KMS-11 (cell line): ENCODE results near the gene MISP.
"Not testable (repeated sequence)": the region's sequence is repeated elsewhere in the genome, so short reads cannot be mapped to it uniquely, and the experiment has no call there.

Experiments used
- H2AFZ ChIP-seq: fragments of 200-600 bp; sonication (generic); 2 replicates; pipeline ENCODE4 v1.6.1; 2016; ENCODE audit warnings: antibody characterized with exemption, mixed run types, low read depth
- H3K27ac ChIP-seq: fragments of 200-600 bp; sonication (generic); 2 replicates; pipeline ENCODE4 v1.6.1; 2016; ENCODE audit warnings: mild to moderate bottlenecking, mixed run types
- H3K27me3 ChIP-seq: fragments of 200-600 bp; sonication (generic); 2 replicates; pipeline ENCODE4 v1.6.1; 2017; ENCODE audit warnings: mild to moderate bottlenecking, low read depth, mixed run types, moderate library complexity; ENCODE audit not compliant: insufficient read depth
- H3K36me3 ChIP-seq: fragments of 200-600 bp; sonication (generic); 2 replicates; pipeline ENCODE4 v1.6.1; 2017; ENCODE audit warnings: mild to moderate bottlenecking, mixed run types; ENCODE audit not compliant: insufficient read depth
- H3K4me1 ChIP-seq: fragments of 200-600 bp; sonication (generic); 2 replicates; pipeline ENCODE4 v1.6.1; 2016; ENCODE audit warnings: mild to moderate bottlenecking, low read depth, mixed run types; ENCODE audit not compliant: poor library complexity, severe bottlenecking
- H3K4me2 ChIP-seq: fragments of 200-600 bp; sonication (generic); 2 replicates; pipeline ENCODE4 v1.7.0; 2016; ENCODE audit warnings: mild to moderate bottlenecking, mixed run types
- H3K4me3 ChIP-seq: fragments of 200-600 bp; sonication (generic); IDR thresholded peaks from 2 replicates; pipeline ENCODE4 v1.6.1; 2017; ENCODE audit warnings: low read depth, low read length, mixed read lengths; ENCODE audit not compliant: insufficient read depth
- H3K79me2 ChIP-seq: fragments of 200-600 bp; sonication (generic); 2 replicates; pipeline ENCODE4 v1.6.1; 2016; ENCODE audit warnings: low read depth, mixed run types; ENCODE audit not compliant: insufficient read depth
- H3K9ac ChIP-seq: fragments of 200-600 bp; sonication (generic); 2 replicates; pipeline ENCODE4 v1.6.1; 2016; ENCODE audit warnings: mild to moderate bottlenecking, mixed run types
- H4K20me1 ChIP-seq: fragments of 200-600 bp; sonication (generic); 2 replicates; pipeline ENCODE4 v1.6.1; 2016; ENCODE audit warnings: mild to moderate bottlenecking, mixed run types; ENCODE audit not compliant: insufficient read depth
- TF ChIP-seq, protein P1 (sequence below): fragments of 200-600 bp; sonication (generic); conservative IDR thresholded peaks from 2 replicates; pipeline ENCODE4 v1.6.1; 2017; ENCODE audit warnings: low read depth, mild to moderate bottlenecking, antibody characterized with exemption, low read length, moderate library complexity, mixed read lengths

Gene MISP

DNA sequence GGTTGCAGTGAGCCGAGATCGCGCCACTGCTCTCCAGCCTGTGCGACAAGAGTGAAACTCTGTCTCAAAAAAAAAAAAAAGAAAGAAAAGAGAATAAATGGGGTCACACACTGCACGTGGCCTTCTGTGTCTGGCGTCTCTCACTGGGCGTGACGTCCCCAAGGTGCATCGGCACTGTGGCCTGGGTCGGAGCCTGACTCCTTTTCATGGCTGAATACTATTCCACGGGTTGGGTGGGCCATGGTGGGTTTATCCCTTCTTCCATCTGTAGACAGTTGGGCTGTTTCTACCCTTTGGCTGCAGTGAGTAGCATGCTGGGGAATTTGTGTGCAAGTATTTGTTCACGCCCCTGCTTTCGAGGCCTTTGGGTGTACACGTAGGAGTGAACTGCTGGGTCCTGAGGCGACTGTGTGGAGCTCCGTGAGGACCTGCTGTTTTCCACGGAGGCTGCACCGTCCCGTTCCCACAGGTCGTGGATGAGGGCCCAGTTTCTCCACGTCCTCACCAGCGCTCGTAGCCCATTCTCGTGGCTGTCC lies 8.3 kb upstream of the MISP start:
- no peaks in the 10 kb centered on the region for H4K20me1 ChIP-seq
- TF ChIP-seq, protein P1, sequence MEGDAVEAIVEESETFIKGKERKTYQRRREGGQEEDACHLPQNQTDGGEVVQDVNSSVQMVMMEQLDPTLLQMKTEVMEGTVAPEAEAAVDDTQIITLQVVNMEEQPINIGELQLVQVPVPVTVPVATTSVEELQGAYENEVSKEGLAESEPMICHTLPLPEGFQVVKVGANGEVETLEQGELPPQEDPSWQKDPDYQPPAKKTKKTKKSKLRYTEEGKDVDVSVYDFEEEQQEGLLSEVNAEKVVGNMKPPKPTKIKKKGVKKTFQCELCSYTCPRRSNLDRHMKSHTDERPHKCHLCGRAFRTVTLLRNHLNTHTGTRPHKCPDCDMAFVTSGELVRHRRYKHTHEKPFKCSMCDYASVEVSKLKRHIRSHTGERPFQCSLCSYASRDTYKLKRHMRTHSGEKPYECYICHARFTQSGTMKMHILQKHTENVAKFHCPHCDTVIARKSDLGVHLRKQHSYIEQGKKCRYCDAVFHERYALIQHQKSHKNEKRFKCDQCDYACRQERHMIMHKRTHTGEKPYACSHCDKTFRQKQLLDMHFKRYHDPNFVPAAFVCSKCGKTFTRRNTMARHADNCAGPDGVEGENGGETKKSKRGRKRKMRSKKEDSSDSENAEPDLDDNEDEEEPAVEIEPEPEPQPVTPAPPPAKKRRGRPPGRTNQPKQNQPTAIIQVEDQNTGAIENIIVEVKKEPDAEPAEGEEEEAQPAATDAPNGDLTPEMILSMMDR: no peak
- no peak overlapping the region for H3K27ac ChIP-seq
- H3K36me3 ChIP-seq: no peaks in the 10 kb centered on the region
- no peak overlapping the region for H3K4me3 ChIP-seq
- H3K9ac ChIP-seq: no peak overlapping the region
- peaks cover 77% of the 10 kb centered on the region for H3K27me3 ChIP-seq
- no peak overlapping the region for H2AFZ ChIP-seq
- no peaks in the 10 kb centered on the region for H3K4me1 ChIP-seq
- H3K4me2 ChIP-seq: no peak overlapping the region
- no peaks in the 10 kb centered on the region for H3K79me2 ChIP-seq

DNA sequence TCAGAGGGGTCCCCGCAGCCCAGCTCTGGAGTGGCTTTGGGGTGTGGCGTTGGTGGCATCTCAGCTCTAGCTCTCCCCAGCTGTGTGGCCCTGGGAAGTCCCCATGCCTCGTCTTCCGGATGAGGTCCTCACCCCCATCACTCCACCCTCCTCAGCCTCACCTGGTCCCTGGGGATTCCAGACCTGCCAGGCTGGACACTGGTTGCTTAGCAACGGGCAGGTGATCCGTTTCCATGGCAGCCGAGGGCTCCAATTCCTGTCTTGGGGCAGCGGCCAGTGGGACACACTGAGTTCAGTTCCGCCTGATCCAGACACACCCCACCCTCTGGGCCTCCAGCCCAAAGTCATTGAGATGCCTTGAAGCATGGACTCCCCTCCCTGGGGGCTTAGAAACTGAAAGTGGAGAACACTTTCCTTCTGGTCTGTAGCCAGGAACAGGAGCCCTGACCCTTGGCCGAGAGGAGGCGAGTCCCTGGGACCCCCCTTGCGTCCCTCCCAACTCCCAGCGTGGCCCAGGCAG lies 7.7 kb upstream of the MISP start:
- Histone ChIP-seq H3K27ac (no peak overlapping the region), H4K20me1 (no peaks in the 10 kb centered on the region), H3K4me1 (no peaks in the 10 kb centered on the region), H3K4me3 (no peak overlapping the region), H3K79me2 (no peaks in the 10 kb centered on the region), H3K27me3 (peaks cover 78% of the 10 kb centered on the region), H3K9ac (no peak overlapping the region), H2AFZ (no peak overlapping the region), H3K4me2 (no peak overlapping the region), H3K36me3 (no peaks in the 10 kb centered on the region)
- TF ChIP-seq, protein P1: no peak

DNA sequence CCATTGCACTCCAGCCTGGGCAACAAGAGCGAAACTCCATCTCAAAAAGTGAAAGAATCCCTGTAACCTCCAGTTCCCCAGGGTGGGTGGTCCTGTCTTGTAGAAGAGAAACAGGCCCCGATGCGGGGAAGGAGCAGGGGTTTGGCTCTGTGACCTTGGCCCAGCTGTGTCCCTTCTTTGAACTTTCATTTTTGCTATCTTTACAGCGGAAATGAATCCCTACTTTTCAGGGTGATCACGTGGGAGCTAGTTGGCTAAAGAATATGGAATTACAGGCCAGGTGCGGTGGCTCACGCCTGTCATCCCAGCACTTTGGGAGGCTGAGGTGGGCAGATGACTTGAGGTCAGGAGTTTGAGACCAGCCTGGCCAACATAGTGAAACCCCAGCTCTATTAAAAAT lies 5.8 kb upstream of the MISP start:
- not testable (repeated sequence) for H3K4me2 ChIP-seq, H3K79me2 ChIP-seq, H2AFZ ChIP-seq, H3K4me3 ChIP-seq, H3K36me3 ChIP-seq, H3K9ac ChIP-seq, H4K20me1 ChIP-seq, H3K4me1 ChIP-seq, H3K27ac ChIP-seq
- peaks cover 79% of the 10 kb centered on the region for H3K27me3 ChIP-seq

DNA sequence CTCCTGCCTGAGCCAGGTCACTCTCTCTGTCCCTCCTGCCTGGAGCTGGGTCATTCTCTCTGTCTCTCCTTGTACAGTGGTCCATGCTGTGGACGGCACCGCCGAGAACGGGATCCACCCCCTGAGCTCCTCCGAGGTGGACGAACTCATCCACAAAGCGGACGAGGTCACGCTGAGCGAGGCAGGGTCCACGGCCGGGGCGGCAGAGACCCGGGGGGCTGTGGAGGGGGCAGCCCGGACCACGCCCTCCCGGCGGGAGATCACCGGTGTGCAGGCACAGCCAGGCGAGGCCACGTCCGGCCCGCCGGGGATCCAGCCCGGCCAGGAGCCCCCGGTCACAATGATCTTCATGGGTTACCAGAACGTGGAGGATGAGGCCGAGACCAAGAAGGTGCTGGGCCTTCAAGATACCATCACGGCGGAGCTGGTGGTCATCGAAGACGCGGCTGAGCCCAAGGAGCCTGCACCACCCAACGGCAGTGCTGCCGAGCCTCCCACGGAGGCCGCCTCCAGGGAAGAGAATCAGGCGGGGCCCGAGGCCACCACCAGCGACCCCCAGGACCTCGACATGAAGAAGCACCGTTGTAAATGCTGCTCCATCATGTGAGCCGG lies 4.6 kb upstream of the MISP start:
- Histone ChIP-seq H3K36me3 (no peaks in the 10 kb centered on the region), H3K4me2 (no peak overlapping the region), H3K27me3 (peaks cover 81% of the 10 kb centered on the region), H3K27ac (no peak overlapping the region), H3K4me3 (no peak overlapping the region), H4K20me1 (no peaks in the 10 kb centered on the region), H3K9ac (no peak overlapping the region), H2AFZ (no peak overlapping the region), H3K79me2 (no peaks in the 10 kb centered on the region), H3K4me1 (no peaks in the 10 kb centered on the region)
- TF ChIP-seq, protein P1: no peak

DNA sequence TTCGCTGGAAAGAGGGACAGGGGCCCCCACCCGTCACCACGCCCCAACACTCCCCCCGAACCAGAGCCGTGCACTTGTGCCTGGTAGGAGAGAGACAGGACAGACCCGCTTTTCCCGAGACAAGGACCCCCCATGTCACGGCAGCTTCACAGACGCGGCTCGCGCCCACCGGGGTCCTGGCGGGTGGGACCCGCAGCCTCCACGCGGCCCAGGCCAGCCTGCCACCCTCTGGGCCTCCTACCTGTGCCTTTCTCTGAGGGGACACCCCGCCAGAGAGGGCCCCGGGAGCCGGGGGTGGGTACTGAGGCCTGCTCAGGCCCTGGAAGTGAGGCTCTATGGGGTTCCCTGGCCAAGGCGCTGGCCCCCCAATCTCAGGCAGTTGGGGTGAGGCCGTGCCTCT lies 4.0 kb upstream of the MISP start:
- no peak overlapping the region for H3K4me2 ChIP-seq
- H3K9ac ChIP-seq: no peak overlapping the region
- H3K4me1 ChIP-seq: no peaks in the 10 kb centered on the region
- no peak overlapping the region for H3K27ac ChIP-seq
- no peaks in the 10 kb centered on the region for H4K20me1 ChIP-seq
- H3K27me3 ChIP-seq: peaks cover 85% of the 10 kb centered on the region
- TF ChIP-seq, protein P1: no peak
- no peaks in the 10 kb centered on the region for H3K79me2 ChIP-seq
- H2AFZ ChIP-seq: no peak overlapping the region
- H3K36me3 ChIP-seq: no peaks in the 10 kb centered on the region
- H3K4me3 ChIP-seq: no peak overlapping the region
